ENCODE data around the gene MCAT. TPM values are rescaled to one million over a fixed set of nuclear protein-coding genes. Genes with fewer than 3 reads are reported as not detected.
"Not testable (repeated sequence)": the region's sequence is repeated elsewhere in the genome, so short reads cannot be mapped to it uniquely, and the experiment has no call there.

The MCAT gene
- total and polyA plus RNA-seq, 2 donors (not counting 3 experiments of a cell fraction or from before 2014, with no cell fraction given), result 16.9 to 23.2 TPM

- CTCF ChIA-PET, result not testable (repeated sequence)
Observed at GRCh38 chr22:43104056-43104625, 39.1 kb downstream of the MCAT start.

DNA sequence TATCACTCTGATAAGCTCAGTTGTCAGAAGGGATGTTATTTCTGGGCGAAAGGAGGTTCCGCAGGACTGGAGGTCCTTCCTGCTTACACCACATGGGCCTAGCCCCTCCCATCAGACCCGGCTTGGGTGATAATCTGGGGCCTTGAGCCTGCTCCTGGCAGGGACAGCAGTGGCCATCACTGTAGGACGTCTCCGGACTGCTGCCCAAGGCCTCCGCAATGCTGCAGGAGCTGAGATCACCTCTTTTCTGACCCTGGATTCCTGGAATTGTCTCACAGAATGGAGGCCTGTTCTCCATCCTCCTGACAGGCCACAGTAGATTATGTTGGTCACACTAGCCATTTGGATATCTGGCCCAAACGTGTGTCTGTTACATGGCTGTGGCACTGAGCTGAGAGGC is 41.9 kb downstream of the MCAT start:
- Histone ChIP-seq H3K9me3 (replicated peaks; ENCODE audit: control insufficient read depth, insufficient read depth, low read length) (no peaks in the 10 kb centered on the region), H3K27ac (ENCODE audit: insufficient read depth, low read depth, low read length) (no peak overlapping the region), H3K9ac (replicated peaks; ENCODE audit: extremely low read depth, insufficient read depth, low read length) (no peak overlapping the region), H3K27me3 (ENCODE audit: control insufficient read depth in 2 of 2, insufficient read depth in 2 of 2, low read length in 2 of 2) (no peaks in the 10 kb centered on the region), H4K20me1 (replicated peaks; ENCODE audit: control insufficient read depth, extremely low read depth, insufficient read depth, low read length) (no peaks in the 10 kb centered on the region), H3K79me2 (ENCODE audit: control insufficient read depth, insufficient read depth, low read length) (no peaks in the 10 kb centered on the region), H2AFZ (ENCODE audit: low read depth, low read length) (peak overlapping the region; percentile 65), H3K4me2 (ENCODE audit: insufficient read depth, low read length) (no peak overlapping the region), H3K4me1 (ENCODE audit: control insufficient read depth, extremely low read depth, insufficient read depth, low read length) (peaks cover 3% of the 10 kb centered on the region), H3K4me3 (replicated peaks in 1 of 3; ENCODE audit: insufficient read depth in 1 of 3, low read depth in 1 of 3, low read length in 3 of 3) (no peak overlapping the region), H3K36me3 (ENCODE audit: control insufficient read depth in 2 of 2, extremely low read depth in 1 of 2, insufficient read depth in 2 of 2, low read length in 2 of 2) (no peaks in the 10 kb centered on the region), H3K9me1 (replicated peaks; ENCODE audit: control insufficient read depth, extremely low read depth, insufficient read depth, low read length) (no peaks in the 10 kb centered on the region)
- DNase-seq (ENCODE audit: low read depth, low spot score) (peak; percentile 39), FAIRE-seq (peak; percentile 49)
- TF ChIP-seq, protein P1, sequence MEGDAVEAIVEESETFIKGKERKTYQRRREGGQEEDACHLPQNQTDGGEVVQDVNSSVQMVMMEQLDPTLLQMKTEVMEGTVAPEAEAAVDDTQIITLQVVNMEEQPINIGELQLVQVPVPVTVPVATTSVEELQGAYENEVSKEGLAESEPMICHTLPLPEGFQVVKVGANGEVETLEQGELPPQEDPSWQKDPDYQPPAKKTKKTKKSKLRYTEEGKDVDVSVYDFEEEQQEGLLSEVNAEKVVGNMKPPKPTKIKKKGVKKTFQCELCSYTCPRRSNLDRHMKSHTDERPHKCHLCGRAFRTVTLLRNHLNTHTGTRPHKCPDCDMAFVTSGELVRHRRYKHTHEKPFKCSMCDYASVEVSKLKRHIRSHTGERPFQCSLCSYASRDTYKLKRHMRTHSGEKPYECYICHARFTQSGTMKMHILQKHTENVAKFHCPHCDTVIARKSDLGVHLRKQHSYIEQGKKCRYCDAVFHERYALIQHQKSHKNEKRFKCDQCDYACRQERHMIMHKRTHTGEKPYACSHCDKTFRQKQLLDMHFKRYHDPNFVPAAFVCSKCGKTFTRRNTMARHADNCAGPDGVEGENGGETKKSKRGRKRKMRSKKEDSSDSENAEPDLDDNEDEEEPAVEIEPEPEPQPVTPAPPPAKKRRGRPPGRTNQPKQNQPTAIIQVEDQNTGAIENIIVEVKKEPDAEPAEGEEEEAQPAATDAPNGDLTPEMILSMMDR (IDR thresholded peaks at IDR 0.05; ENCODE audit: extremely low read depth in 1 of 2, insufficient read depth in 1 of 2, low read depth in 1 of 2, low read length in 2 of 2), result no peak
- ChIA-PET CTCF (interaction anchor here (0.6 to 1.6 kb wide), 6 partner anchors 11 to 395 kb away, joined by 3 to 5 read pairs (median 3); no protein-coding TSS in a partner anchor), POLR2A (interaction anchor here (0.7 kb wide), 1 partner anchor 486 kb away, joined by 3 read pairs; no protein-coding TSS in a partner anchor)
- no TSS peak for BruUV-seq (replicated peaks)
- intact Hi-C loops (cut with micrococcal nuclease), result no loop called here
- dilution Hi-C loops (cut with MboI; ENCODE audit: extremely low pct_ligation_motif_present, low sequenced_read_pairs), result no loop called here

More at GRCh38 chr22:43104056-43104625, 39.1 kb downstream of the MCAT start:
- H2AFZ ChIP-seq (ENCODE audit: low read depth, low read length); H3K79me2 ChIP-seq (ENCODE audit: control insufficient read depth, insufficient read depth, low read length); H3K4me2 ChIP-seq (ENCODE audit: insufficient read depth, low read length); H3K4me3 ChIP-seq (replicated peaks in 1 of 3; ENCODE audit: insufficient read depth in 1 of 3, low read depth in 1 of 3, low read length in 3 of 3); dilution Hi-C loops (cut with MboI; ENCODE audit: extremely low pct_ligation_motif_present, low sequenced_read_pairs); H3K9me3 ChIP-seq (replicated peaks; ENCODE audit: control insufficient read depth, insufficient read depth, low read length); H4K20me1 ChIP-seq (replicated peaks; ENCODE audit: control insufficient read depth, extremely low read depth, insufficient read depth, low read length); POLR2A ChIA-PET; H3K36me3 ChIP-seq (ENCODE audit: control insufficient read depth in 2 of 2, extremely low read depth in 1 of 2, insufficient read depth in 2 of 2, low read length in 2 of 2); H3K27me3 ChIP-seq (ENCODE audit: control insufficient read depth in 2 of 2, insufficient read depth in 2 of 2, low read length in 2 of 2); BruUV-seq (replicated peaks); H3K4me1 ChIP-seq (ENCODE audit: control insufficient read depth, extremely low read depth, insufficient read depth, low read length); intact Hi-C loops (cut with micrococcal nuclease); H3K27ac ChIP-seq (ENCODE audit: insufficient read depth, low read depth, low read length); H3K9ac ChIP-seq (replicated peaks; ENCODE audit: extremely low read depth, insufficient read depth, low read length); H3K9me1 ChIP-seq (replicated peaks; ENCODE audit: control insufficient read depth, extremely low read depth, insufficient read depth, low read length): not testable (repeated sequence)
- peak; percentile 44 for DNase-seq (ENCODE audit: low read depth, low spot score)
- TF ChIP-seq MAX (IDR thresholded peaks at IDR 0.05; ENCODE audit: insufficient read depth, insufficient read length) (peak; percentile 68), JUN (IDR thresholded peaks at IDR 0.05; ENCODE audit: borderline replicate concordance, insufficient read depth, insufficient read length, low read depth) (peak; percentile 74)
- FAIRE-seq, result peak; percentile 73

Measured in endothelial cell of umbilical vein (primary cell).